Lower leg skin (tissue), 3 donors: ENCODE measurements around the gene ATP4B.

Experiments
- CTCF ChIP-seq, 3 donors: fragments of 450-650 bp; IDR thresholded peaks; one replicate each; pipeline ENCODE4 v1.5.1; 2016; ENCODE audit warnings: antibody characterized with exemption in 3 of 3, mild to moderate bottlenecking in 3 of 3, moderate library complexity in 2 of 3
- POLR2A ChIP-seq, 2 donors: fragments of 450-650 bp; IDR thresholded peaks; one replicate each; pipeline ENCODE4 v1.6.1; 2016 to 2017; ENCODE audit warnings: antibody characterized with exemption in 2 of 2, mild to moderate bottlenecking in 1 of 2, moderate library complexity in 1 of 2

- no peak for TF ChIP-seq POLR2A (IDR thresholded peaks at IDR 0.05)
- no peak for TF ChIP-seq CTCF (IDR thresholded peaks at IDR 0.05)
These were observed 40.0 kb downstream of the ATP4B start for GRCh38 chr13:113617961-113618360.
